Fibroblast of skin of right quadriceps (primary cell): ENCODE results near the gene SFXN2.
"Not testable (repeated sequence)": the region's sequence is repeated elsewhere in the genome, so short reads cannot be mapped to it uniquely, and the experiment has no call there.

ENCODE experiments used
- DNase-seq: peaks from one replicate; pipeline ENCODE4 v3.0.0-alpha.2; 2013

Gene SFXN2

GRCh38 chr10:102721954-102722353 lies 7.5 kb downstream of the SFXN2 start:
- no peak for DNase-seq

- DNase-seq: no peak
Observed at GRCh38 chr10:102723989-102724388, 9.6 kb downstream of the SFXN2 start.

- no peak for DNase-seq
Observed at GRCh38 chr10:102726274-102726673, 11.8 kb downstream of the SFXN2 start.

GRCh38 chr10:102727037-102727818 lies 12.8 kb downstream of the SFXN2 start:
- DNase-seq: no peak

- peak; percentile 62 for DNase-seq
Observed at GRCh38 chr10:102729029-102730026, 14.9 kb downstream of the SFXN2 start.

- no peak for DNase-seq
Observed at GRCh38 chr10:102731222-102731800, 16.9 kb downstream of the SFXN2 start.

GRCh38 chr10:102732661-102733060 lies 18.2 kb downstream of the SFXN2 start:
- no peak for DNase-seq

GRCh38 chr10:102735065-102735562 lies 20.7 kb downstream of the SFXN2 start:
- no peak for DNase-seq

GRCh38 chr10:102738692-102739121 lies 24.3 kb downstream of the SFXN2 start:
- no peak for DNase-seq

- DNase-seq: no peak
Observed at GRCh38 chr10:102740229-102740628, 25.8 kb downstream of the SFXN2 start.

GRCh38 chr10:102741726-102742237 lies 27.3 kb downstream of the SFXN2 start:
- DNase-seq: no peak

- not testable (repeated sequence) for DNase-seq
Observed at GRCh38 chr10:102742313-102742712, 27.9 kb downstream of the SFXN2 start.

- DNase-seq: no peak
Observed at GRCh38 chr10:102743078-102743587, 28.7 kb downstream of the SFXN2 start.

- DNase-seq: peak; percentile 100
Observed at GRCh38 chr10:102743588-102744373, 29.3 kb downstream of the SFXN2 start, which contains the start of gene WBP1L. Gene WBP1L, plus strand, starts transcription at chr10:102743948. Its CDS starts 106 bp downstream, at chr10:102744054.

GRCh38 chr10:102744374-102745051 lies 30.1 kb downstream of the SFXN2 start:
- no peak for DNase-seq

GRCh38 chr10:102745157-102745556 lies 30.7 kb downstream of the SFXN2 start:
- DNase-seq: no peak

- peak; percentile 74 for DNase-seq
Observed at GRCh38 chr10:102752266-102752930, 38.0 kb downstream of the SFXN2 start.

GRCh38 chr10:102752934-102753664 lies 38.7 kb downstream of the SFXN2 start:
- peak; percentile 78 for DNase-seq

- no peak for DNase-seq
Observed at GRCh38 chr10:102753718-102754117, 39.3 kb downstream of the SFXN2 start.

GRCh38 chr10:102757323-102757722 lies 42.9 kb downstream of the SFXN2 start:
- DNase-seq: no peak
